ENCODE data around the gene NGB. TPM values are rescaled to one million over a fixed set of nuclear protein-coding genes. Genes with fewer than 3 reads are reported as not detected.

Gene NGB
- total RNA-seq, 1 experiment from 2014 or later, result not detected

- no peak for ATAC-seq
- no peak overlapping the region for H2AFZ ChIP-seq (ENCODE audit: low read depth, low read length, poor library complexity, severe bottlenecking)
- H3K9ac ChIP-seq (ENCODE audit: low read length), result no peak overlapping the region
- H3K79me2 ChIP-seq (ENCODE audit: insufficient read depth, low read length), result no peaks in the 10 kb centered on the region
- H4K20me1 ChIP-seq (ENCODE audit: insufficient read depth), result no peaks in the 10 kb centered on the region
- ChIA-PET POLR2A (no interaction called here), CTCF (no interaction called here), RAD21 (ENCODE audit: low non-redundant PET in 1 of 2, low total read pairs in 2 of 2, uncharacterized antibody in 2 of 2, unreplicated experiment in 2 of 2) (no interaction called here)
- no peaks in the 10 kb centered on the region for H3K9me3 ChIP-seq (ENCODE audit: control insufficient read depth in 1 of 2, insufficient read depth in 1 of 2, low read depth in 1 of 2, low read length in 2 of 2)
- no peaks in the 10 kb centered on the region for H3K4me1 ChIP-seq (ENCODE audit: control insufficient read depth in 1 of 2, insufficient read depth in 2 of 2, low read length in 2 of 2)
- H3K9me2 ChIP-seq (ENCODE audit: insufficient read depth), result no peaks in the 10 kb centered on the region
- intact Hi-C loops (cut with micrococcal nuclease), result no loop called here
- H3K4me2 ChIP-seq (ENCODE audit: low read length), result no peak overlapping the region
- H3K4me3 ChIP-seq (replicated peaks in 1 of 2; ENCODE audit: low read depth in 1 of 2, low read length in 2 of 2), result no peak overlapping the region
- no peak for TF ChIP-seq CEBPB (IDR thresholded peaks at IDR 0.05; ENCODE audit: low read depth)
- no peak for TF ChIP-seq REST (IDR thresholded peaks at IDR 0.05; ENCODE audit: low read depth)
- TF ChIP-seq POLR2AphosphoS5 (IDR thresholded peaks at IDR 0.05; ENCODE audit: low read depth, low read length), result no peak
- no peak for TF ChIP-seq SIN3A (IDR thresholded peaks at IDR 0.05; ENCODE audit: low read depth)
- no peak for TF ChIP-seq ELF1 (IDR thresholded peaks at IDR 0.05; ENCODE audit: borderline replicate concordance, low read depth)
- TF ChIP-seq EZH2phosphoT487 (IDR thresholded peaks at IDR 0.05; ENCODE audit: borderline replicate concordance), result no peak
- TF ChIP-seq JUND (IDR thresholded peaks at IDR 0.05), result no peak
- TF ChIP-seq SRF (IDR thresholded peaks at IDR 0.05; ENCODE audit: low read depth), result no peak
- no peak for TF ChIP-seq EGR1 (IDR thresholded peaks at IDR 0.05; ENCODE audit: low read depth)
- TF ChIP-seq EZH2 (IDR thresholded peaks at IDR 0.05), result no peak
- no peaks in the 10 kb centered on the region for H3K36me3 ChIP-seq (ENCODE audit: control insufficient read depth in 1 of 2, insufficient read depth in 2 of 2, low read length in 2 of 2)
- no peaks in the 10 kb centered on the region for H3K27me3 ChIP-seq (ENCODE audit: insufficient read depth, low read length)
- BruUV-seq (replicated peaks), result no TSS peak
- no peak for DNase-seq (ENCODE audit: low read depth, low spot score)
- H3K27ac ChIP-seq (ENCODE audit: low read depth, low read length), result no peak overlapping the region
These were observed 6.4 kb downstream of the NGB start for GRCh38 chr14:77264466-77265186.

Measured in HCT116 (cell line).